OCI-LY7 (cell line): Measurements from ENCODE around the gene TEX36. TPM values are rescaled to one million over a fixed set of nuclear protein-coding genes. Genes with fewer than 3 reads are reported as not detected.

Source experiments
- BruUV-seq: library from RNA; stranded (reverse); fragments of 400-500 nt; replicated peaks from 2 replicates; lab custom pipeline; 2021; lab: Mats Ljungman, UMichigan
- CTCF ChIA-PET: fragments of 300-600 bp; sonication (Branson Sonifier 250); formaldehyde crosslinking; loops from one replicate; lab custom pipeline; 2022; ENCODE audit warnings: antibody characterized with exemption; ENCODE audit not compliant: unreplicated experiment; lab: Charles Lee
- POLR2A ChIA-PET: fragments of 300-600 bp; sonication (Branson Sonifier 250); formaldehyde crosslinking; loops from one replicate; lab custom pipeline; 2022; ENCODE audit warnings: antibody characterized with exemption; lab: Charles Lee
- DNase-seq: peaks from one replicate; pipeline ENCODE4 v3.0.0-alpha.2; 2015; ENCODE audit warnings: low spot score
- H2AFZ ChIP-seq: fragments of 200-600 bp; sonication (generic), shearing (Covaris generic); 2 replicates; pipeline ENCODE4 v1.6.1; 2014; ENCODE audit warnings: mild to moderate bottlenecking, antibody characterized with exemption, low read length, moderate library complexity
- H3K27ac ChIP-seq: fragments of 200-600 bp; sonication (generic); 2 replicates; pipeline ENCODE4 v1.5.1; 2014; ENCODE audit warnings: mixed run types, low read depth, mild to moderate bottlenecking, moderate library complexity, low read length, inconsistent platforms; ENCODE audit not compliant: poor library complexity, severe bottlenecking
- H3K36me3 ChIP-seq: fragments of 200-600 bp; sonication (generic); 2 replicates; pipeline ENCODE4 v1.6.1; 2014; ENCODE audit warnings: mild to moderate bottlenecking, antibody characterized with exemption, low read length, moderate library complexity, mixed read lengths; ENCODE audit not compliant: insufficient read depth
- H3K4me1 ChIP-seq: fragments of 200-600 bp; sonication (generic); 2 replicates; pipeline ENCODE4 v1.5.1; 2014; ENCODE audit warnings: mild to moderate bottlenecking, low read length; ENCODE audit not compliant: insufficient read depth, poor library complexity, severe bottlenecking
- H3K4me2 ChIP-seq: fragments of 200-600 bp; sonication (generic); 2 replicates; pipeline ENCODE4 v1.6.1; 2014; ENCODE audit warnings: mild to moderate bottlenecking, low read length
- H3K4me3 ChIP-seq: fragments of 200-600 bp; sonication (generic); 2 replicates; pipeline ENCODE4 v1.5.1; 2014; ENCODE audit warnings: mild to moderate bottlenecking, low read depth, low read length; ENCODE audit not compliant: poor library complexity, severe bottlenecking
- H3K79me2 ChIP-seq: fragments of 200-600 bp; sonication (generic); 2 replicates; pipeline ENCODE4 v1.6.1; 2016; ENCODE audit warnings: low read depth, mild to moderate bottlenecking, low read length, moderate library complexity, mixed read lengths; ENCODE audit not compliant: insufficient read depth
- H3K9me2 ChIP-seq: fragments of 200-600 bp; sonication (generic); 2 replicates; pipeline ENCODE4 v1.6.1; 2016; ENCODE audit warnings: mild to moderate bottlenecking, low read length, mixed read lengths; ENCODE audit not compliant: insufficient read depth
- H3K9me3 ChIP-seq: fragments of 200-600 bp; sonication (generic); 2 replicates; pipeline ENCODE4 v1.6.1; 2014; ENCODE audit warnings: mild to moderate bottlenecking, mixed run types, low read length, mixed read lengths
- H4K20me1 ChIP-seq: fragments of 200-600 bp; sonication (generic); 2 replicates; pipeline ENCODE4 v1.6.1; 2014; ENCODE audit warnings: mild to moderate bottlenecking, antibody characterized with exemption, low read length, moderate library complexity, mixed read lengths; ENCODE audit not compliant: insufficient read depth
- CTCF ChIP-seq: fragments of 200-600 bp; sonication (generic); conservative IDR thresholded peaks from 2 replicates; pipeline ENCODE4 v1.5.1; 2014; ENCODE audit warnings: mild to moderate bottlenecking, antibody characterized with exemption, low read length, moderate library complexity, mixed read lengths
- EZH2phosphoT487 ChIP-seq: fragments of 200-600 bp; sonication (generic); IDR thresholded peaks from 2 replicates; pipeline ENCODE4 v1.6.1; 2018; ENCODE audit warnings: low read depth, borderline replicate concordance, mild to moderate bottlenecking, mixed run types, antibody characterized with exemption, low read length, moderate library complexity, mixed read lengths
- intact Hi-C: fragments of 100-400 bp; cut with micrococcal nuclease; formaldehyde crosslinking; loops from one replicate; pipeline ENCODE4 v1.10.0; 2022; ENCODE audit not compliant: unreplicated experiment
- total RNA-seq, 2 experiments: library from RNA; depleted of rRNA in 1 of 2; stranded (reverse); fragments of >200 nt in 1 of 2; shearing (Covaris generic) in 1 of 2; gene quantifications; 2 replicates each; pipeline ENCODE4 v1.2.3, GENCODE V29; 2014 to 2022

The TEX36 gene
- total RNA-seq, 2 experiments from 2014 or later: not detected

DNA sequence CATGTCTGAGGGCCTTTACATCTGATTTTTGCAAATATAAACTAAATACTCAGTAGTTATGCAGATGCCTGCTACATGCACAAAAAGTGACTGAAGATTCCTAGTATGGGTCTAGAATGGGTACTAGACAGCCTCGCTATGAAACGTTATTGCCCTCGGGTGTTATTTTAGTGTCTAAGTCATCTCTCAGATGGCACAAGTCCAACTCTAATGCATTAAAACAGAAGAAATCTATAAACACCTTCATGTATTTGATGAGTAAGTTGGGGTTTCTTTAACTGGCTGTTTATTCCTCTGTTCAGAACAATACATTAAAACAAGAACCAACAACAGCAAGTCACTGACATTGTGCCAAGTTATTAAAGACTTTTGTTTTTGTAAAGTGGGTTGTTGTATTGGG lies 41.6 kb downstream of the TEX36 start:
- no peak overlapping the region for H3K4me2 ChIP-seq
- H2AFZ ChIP-seq: no peak overlapping the region
- no peaks in the 10 kb centered on the region for H3K9me3 ChIP-seq
- DNase-seq: no peak
- CTCF ChIA-PET: interaction anchor here (0.6 kb wide), 1 partner anchor 750 kb away, joined by 3 read pairs; no protein-coding TSS in a partner anchor
- BruUV-seq: no TSS peak
- H3K36me3 ChIP-seq: no peaks in the 10 kb centered on the region
- no peaks in the 10 kb centered on the region for H3K79me2 ChIP-seq
- no peak overlapping the region for H3K4me3 ChIP-seq
- H3K9me2 ChIP-seq: no peaks in the 10 kb centered on the region
- H3K4me1 ChIP-seq: no peaks in the 10 kb centered on the region
- POLR2A ChIA-PET: interaction anchor here (0.5 kb wide), 1 partner anchor 325 kb away, joined by 3 read pairs; no protein-coding TSS in a partner anchor
- no peak overlapping the region for H3K27ac ChIP-seq
- H4K20me1 ChIP-seq: no peaks in the 10 kb centered on the region
- intact Hi-C loops: no loop called here
- TF ChIP-seq EZH2phosphoT487 (no peak), CTCF (no peak)

- Histone ChIP-seq H3K4me1 (no peaks in the 10 kb centered on the region), H3K36me3 (no peaks in the 10 kb centered on the region), H3K4me2 (no peak overlapping the region), H3K9me2 (no peaks in the 10 kb centered on the region), H3K9me3 (no peaks in the 10 kb centered on the region), H3K4me3 (no peak overlapping the region), H2AFZ (no peak overlapping the region), H4K20me1 (no peaks in the 10 kb centered on the region), H3K27ac (no peak overlapping the region), H3K79me2 (no peaks in the 10 kb centered on the region)
- intact Hi-C loops: no loop called here
- ChIA-PET CTCF (interaction anchor here (0.6 kb wide), 1 partner anchor 749 kb away, joined by 3 read pairs; no protein-coding TSS in a partner anchor), POLR2A (interaction anchor here (0.5 kb wide), 1 partner anchor 326 kb away, joined by 3 read pairs; no protein-coding TSS in a partner anchor)
- TF ChIP-seq EZH2phosphoT487 (no peak), CTCF (no peak)
- DNase-seq: no peak
- BruUV-seq: no TSS peak
Observed at GRCh38 chr10:125640653-125641052, 42.3 kb downstream of the TEX36 start.

DNA sequence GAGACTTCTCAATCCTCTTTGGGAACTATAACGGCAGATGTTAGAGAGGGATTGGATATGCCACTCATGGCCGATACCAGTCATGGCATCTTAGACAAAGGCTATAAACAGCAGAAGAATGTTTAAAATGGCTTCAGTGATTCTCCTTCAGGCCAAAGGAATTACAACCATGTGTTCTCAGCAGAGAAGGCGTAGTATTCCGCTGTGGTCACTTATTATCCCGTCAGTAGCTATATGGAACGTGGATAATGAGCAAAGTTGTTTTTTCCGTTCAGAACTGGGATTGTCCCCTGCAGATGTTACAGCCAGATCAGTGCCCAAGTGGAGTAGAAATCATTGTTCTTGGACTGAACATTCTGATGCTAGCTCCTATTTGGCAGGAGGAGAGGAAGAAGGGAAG lies 43.1 kb downstream of the TEX36 start:
- Histone ChIP-seq H3K4me1 (no peaks in the 10 kb centered on the region), H3K79me2 (no peaks in the 10 kb centered on the region), H3K9me3 (no peaks in the 10 kb centered on the region), H2AFZ (no peak overlapping the region), H3K36me3 (no peaks in the 10 kb centered on the region), H3K4me2 (no peak overlapping the region), H3K9me2 (no peaks in the 10 kb centered on the region), H3K4me3 (no peak overlapping the region), H4K20me1 (no peaks in the 10 kb centered on the region), H3K27ac (no peak overlapping the region)
- TF ChIP-seq CTCF (no peak), EZH2phosphoT487 (no peak)
- intact Hi-C loops: no loop called here
- DNase-seq: no peak
- no TSS peak for BruUV-seq
- ChIA-PET CTCF (interaction anchor here (0.6 kb wide), 1 partner anchor 548 kb away, joined by 3 read pairs; no protein-coding TSS in a partner anchor), POLR2A (no interaction called here)
